Activated CD4-positive, CD25-positive, alpha-beta regulatory T cell (primary cell): ENCODE measurements around the gene ZCCHC13.
"Not testable (repeated sequence)": the region's sequence is repeated elsewhere in the genome, so short reads cannot be mapped to it uniquely, and the experiment has no call there.

ENCODE experiments used
- DNase-seq, 4 experiments: peaks; one replicate each; lab custom pipeline; 2025; lab: John Stamatoyannopoulos, UW

ZCCHC13 gene

GRCh38 chrX:74304016-74304415 is at the start of gene ZCCHC13:
Gene ZCCHC13 (plus strand): TSS chrX:74304180. CDS start chrX:74304267, 87 bp downstream.
- DNase-seq, result peak in 1 of 4 experiments; percentile 0

GRCh38 chrX:74258111-74258510 is 45.9 kb upstream of the ZCCHC13 start:
- not testable (repeated sequence) for DNase-seq

GRCh38 chrX:74259885-74260491 is 44.0 kb upstream of the ZCCHC13 start:
- no peak for DNase-seq

GRCh38 chrX:74262452-74263209 is 41.3 kb upstream of the ZCCHC13 start:
- DNase-seq, result no peak

GRCh38 chrX:74270393-74270792 is 33.6 kb upstream of the ZCCHC13 start:
- no peak for DNase-seq

GRCh38 chrX:74272230-74272629 is 31.8 kb upstream of the ZCCHC13 start:
- no peak for DNase-seq

GRCh38 chrX:74274516-74274915 is 29.5 kb upstream of the ZCCHC13 start:
- DNase-seq, result no peak

GRCh38 chrX:74277320-74277719 is 26.7 kb upstream of the ZCCHC13 start:
- DNase-seq, result no peak

- no peak for DNase-seq
These were observed 26.1 kb upstream of the ZCCHC13 start for GRCh38 chrX:74277846-74278245.

- no peak for DNase-seq
These were observed 23.2 kb upstream of the ZCCHC13 start for GRCh38 chrX:74280759-74281158.

- no peak for DNase-seq
These were observed 19.5 kb upstream of the ZCCHC13 start for GRCh38 chrX:74284391-74284952.

- no peak for DNase-seq
These were observed 16.8 kb upstream of the ZCCHC13 start for GRCh38 chrX:74286950-74287740.

- no peak for DNase-seq
These were observed 12.4 kb upstream of the ZCCHC13 start for GRCh38 chrX:74291577-74291963.

- DNase-seq, result peak; percentile 66 to 78 (median 70)
These were observed 11.8 kb upstream of the ZCCHC13 start for GRCh38 chrX:74291964-74292807.

GRCh38 chrX:74292808-74293123 is 11.2 kb upstream of the ZCCHC13 start:
- no peak for DNase-seq

- peak; percentile 22 to 29 (median 23) for DNase-seq
These were observed 10.5 kb upstream of the ZCCHC13 start for GRCh38 chrX:74293343-74293946.

- DNase-seq, result no peak
These were observed 8.9 kb upstream of the ZCCHC13 start for GRCh38 chrX:74295101-74295500.

GRCh38 chrX:74297766-74298165 is 6.2 kb upstream of the ZCCHC13 start:
- no peak for DNase-seq

- DNase-seq, result no peak
These were observed 3.1 kb upstream of the ZCCHC13 start for GRCh38 chrX:74300869-74301268.

GRCh38 chrX:74318672-74319071 is 14.7 kb downstream of the ZCCHC13 start:
- no peak for DNase-seq

GRCh38 chrX:74319321-74319720 is 15.3 kb downstream of the ZCCHC13 start:
- DNase-seq, result not testable (repeated sequence)
